GM12865 (cell line): ENCODE measurements around the gene GPRASP3.

Source experiments
- DNase-seq: peaks from one replicate; pipeline ENCODE4 v3.0.0; 2010; ENCODE audit warnings: low read depth
- H3K4me3 ChIP-seq: 2 replicates; pipeline ENCODE4 v1.5.1; 2011; ENCODE audit warnings: mild to moderate bottlenecking, low read depth, low read length, control low read depth
- TF ChIP-seq, protein P1 (sequence below): IDR thresholded peaks from 2 replicates; pipeline ENCODE4 v1.5.1; 2011; ENCODE audit warnings: low read length, control low read depth, low read depth, inconsistent platforms; ENCODE audit not compliant: insufficient read depth; ENCODE audit errors: missing control alignments

The GPRASP3 gene

DNA sequence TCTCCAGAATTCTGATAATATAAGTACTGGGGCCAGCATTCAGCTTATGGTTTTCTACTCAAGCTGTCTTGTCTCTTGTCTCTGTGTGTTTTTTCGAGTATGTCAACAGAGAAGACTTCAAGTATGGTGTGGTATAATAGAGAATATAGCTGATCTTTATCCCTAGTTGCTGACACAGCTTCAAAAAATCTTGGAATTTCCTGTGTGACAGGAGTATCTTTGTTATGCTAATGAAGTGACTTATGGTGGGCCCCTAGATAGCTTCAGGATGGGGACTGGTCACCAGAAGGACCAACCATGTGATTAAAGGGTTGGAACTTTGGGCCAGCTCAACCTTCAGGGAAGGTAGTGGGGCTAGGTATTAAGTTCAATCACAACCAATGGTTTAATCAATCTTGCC lies 2.9 kb downstream of the GPRASP3 start:
- DNase-seq = no peak

DNA sequence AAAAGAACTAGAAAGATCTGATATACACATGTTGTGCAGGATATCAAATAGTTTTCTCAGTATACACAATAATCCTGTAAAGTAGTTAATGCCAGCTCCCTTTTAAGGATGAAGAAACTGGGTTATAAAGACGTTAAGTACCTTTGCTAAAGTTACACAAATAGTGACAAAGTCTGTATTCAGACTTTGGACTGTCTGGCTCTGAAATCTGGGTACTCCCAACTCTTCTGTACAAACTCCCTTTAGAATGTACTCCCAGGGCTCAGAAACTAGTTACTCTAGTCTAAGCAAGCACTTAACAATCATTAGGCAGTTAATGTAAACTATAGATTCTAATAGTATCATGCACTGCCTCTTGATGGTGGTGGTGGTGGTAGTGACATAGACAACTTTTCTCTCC lies 7.2 kb downstream of the GPRASP3 start:
- TF ChIP-seq, protein P1, sequence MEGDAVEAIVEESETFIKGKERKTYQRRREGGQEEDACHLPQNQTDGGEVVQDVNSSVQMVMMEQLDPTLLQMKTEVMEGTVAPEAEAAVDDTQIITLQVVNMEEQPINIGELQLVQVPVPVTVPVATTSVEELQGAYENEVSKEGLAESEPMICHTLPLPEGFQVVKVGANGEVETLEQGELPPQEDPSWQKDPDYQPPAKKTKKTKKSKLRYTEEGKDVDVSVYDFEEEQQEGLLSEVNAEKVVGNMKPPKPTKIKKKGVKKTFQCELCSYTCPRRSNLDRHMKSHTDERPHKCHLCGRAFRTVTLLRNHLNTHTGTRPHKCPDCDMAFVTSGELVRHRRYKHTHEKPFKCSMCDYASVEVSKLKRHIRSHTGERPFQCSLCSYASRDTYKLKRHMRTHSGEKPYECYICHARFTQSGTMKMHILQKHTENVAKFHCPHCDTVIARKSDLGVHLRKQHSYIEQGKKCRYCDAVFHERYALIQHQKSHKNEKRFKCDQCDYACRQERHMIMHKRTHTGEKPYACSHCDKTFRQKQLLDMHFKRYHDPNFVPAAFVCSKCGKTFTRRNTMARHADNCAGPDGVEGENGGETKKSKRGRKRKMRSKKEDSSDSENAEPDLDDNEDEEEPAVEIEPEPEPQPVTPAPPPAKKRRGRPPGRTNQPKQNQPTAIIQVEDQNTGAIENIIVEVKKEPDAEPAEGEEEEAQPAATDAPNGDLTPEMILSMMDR = no peak
- DNase-seq = no peak
- no peak overlapping the region for H3K4me3 ChIP-seq

More for the DNA sequence above, 2.9 kb downstream of the GPRASP3 start:
- no peak overlapping the region for H3K4me3 ChIP-seq
- TF ChIP-seq, protein P1 = no peak

DNA sequence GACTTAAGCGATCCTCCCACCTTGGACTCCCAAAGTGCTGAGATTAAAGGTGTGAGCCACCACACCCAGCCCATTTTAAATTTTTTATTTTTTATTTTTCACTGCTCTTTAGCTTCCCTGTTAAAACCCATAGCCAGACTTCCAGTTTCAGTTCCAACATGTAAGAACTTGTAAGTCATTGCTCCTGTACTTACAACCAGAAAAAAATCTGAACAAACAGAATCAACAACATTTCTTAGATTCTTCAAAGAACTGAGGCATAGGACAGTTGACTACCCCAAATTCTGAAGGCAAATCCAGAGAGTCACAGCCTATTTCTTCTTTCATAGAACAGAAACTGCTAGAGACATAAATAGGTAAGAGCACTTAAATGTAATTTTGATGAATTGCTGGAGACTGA lies 8.1 kb downstream of the GPRASP3 start:
- H3K4me3 ChIP-seq = no peak overlapping the region
- TF ChIP-seq, protein P1 = no peak
- no peak for DNase-seq

DNA sequence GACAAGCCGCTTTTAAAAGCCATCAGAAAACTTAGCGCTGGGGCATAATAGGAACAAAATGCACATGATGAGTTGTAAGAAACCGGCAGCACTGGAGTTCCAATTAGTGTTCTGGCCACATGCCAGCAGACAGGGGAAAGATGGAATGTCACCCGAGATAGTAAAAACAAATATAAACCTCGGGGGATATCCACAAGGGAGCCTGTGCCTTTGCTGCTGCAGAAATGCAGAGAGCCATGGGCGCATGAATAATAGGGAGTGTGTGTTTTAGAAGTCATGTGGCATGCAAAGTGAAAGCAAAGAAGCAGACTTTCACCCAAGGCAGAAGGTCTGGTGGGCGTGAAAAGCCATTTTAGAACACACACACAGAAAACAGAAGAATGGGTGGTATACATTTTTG lies 19.1 kb downstream of the GPRASP3 start:
- no peak overlapping the region for H3K4me3 ChIP-seq
- TF ChIP-seq, protein P1 = no peak
- no peak for DNase-seq

DNA sequence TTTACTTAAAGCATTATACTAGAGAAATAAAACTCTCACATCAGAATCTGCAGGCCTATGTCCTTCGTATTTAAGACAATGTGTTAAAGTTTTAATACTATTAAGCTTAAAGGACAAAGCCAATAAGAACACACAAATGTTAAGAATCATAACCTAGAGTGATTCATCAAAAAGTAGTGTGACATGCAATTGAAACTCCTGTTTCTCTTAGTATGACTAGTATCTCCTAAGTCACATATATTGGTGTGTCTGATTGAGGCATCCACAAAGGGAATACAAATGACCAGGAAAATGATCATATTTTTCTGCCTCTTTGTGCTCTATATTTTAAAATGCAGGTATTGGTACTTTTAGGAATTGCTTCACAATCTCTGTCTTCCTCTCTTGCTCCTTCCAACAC lies 23.8 kb downstream of the GPRASP3 start:
- TF ChIP-seq, protein P1 = no peak
- no peak for DNase-seq
- H3K4me3 ChIP-seq = no peak overlapping the region

DNA sequence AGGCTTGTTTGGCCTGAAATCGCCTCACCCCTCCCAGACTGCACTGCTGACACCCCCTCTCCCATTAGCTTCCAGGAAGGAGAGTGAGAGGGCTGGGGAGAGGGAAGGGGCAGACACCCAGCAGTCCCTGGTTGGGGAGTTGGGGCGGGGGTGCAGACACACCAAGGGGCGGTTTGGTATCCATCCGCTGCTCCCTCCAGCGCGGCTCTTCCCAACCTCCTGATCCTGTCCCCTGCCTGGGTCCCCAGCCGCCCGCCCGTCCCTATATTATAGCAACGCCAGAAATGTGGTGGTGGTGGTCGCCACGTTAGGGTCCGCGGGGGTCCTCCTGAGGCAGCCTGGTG lies 24.9 kb downstream of the GPRASP3 start:
- TF ChIP-seq, protein P1 = no peak
- H3K4me3 ChIP-seq = no peak overlapping the region
- DNase-seq = no peak

DNA sequence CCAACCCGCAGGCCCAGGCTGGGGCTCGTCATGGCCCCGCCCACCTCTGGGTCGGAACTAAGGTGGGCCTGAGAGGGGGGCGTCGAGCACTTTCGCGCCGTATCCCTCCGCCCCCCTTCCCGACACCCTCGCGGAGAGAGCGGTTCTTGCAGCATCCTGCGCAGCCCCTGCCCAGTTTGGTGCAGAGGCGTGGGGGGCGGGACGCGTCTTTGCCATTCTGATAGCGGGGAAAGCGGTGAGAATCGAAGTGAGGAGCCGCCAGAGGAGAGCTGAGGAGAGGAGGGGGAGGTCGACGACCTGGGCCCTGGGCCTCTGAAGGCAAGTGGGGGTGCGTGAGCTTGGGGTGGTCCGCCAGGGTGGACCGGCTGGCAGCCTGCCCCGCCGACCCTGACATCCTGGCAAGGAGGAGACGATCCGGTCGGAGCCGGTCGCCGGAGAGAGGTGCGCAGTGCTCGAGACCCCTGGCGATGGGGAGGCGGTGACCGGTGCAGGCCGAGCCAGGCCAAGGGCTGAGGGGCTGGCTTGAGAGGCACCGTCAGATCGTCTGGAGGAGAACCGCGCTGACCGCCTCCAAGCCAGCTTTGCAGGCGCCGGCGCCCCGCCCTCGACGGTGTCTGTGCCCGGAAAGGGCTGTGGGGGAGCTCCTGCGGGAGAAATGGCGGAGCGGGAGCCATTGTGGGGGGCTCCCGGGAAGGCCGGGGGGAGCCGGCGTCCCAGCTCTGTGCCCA lies 25.5 kb downstream of the GPRASP3 start:
- TF ChIP-seq, protein P1 = no peak
- DNase-seq = no peak
- no peak overlapping the region for H3K4me3 ChIP-seq
